ENCODE data around the gene SPRED3.

SPRED3 gene

GRCh38 chr19:38409631-38410133 lies 21.2 kb downstream of the SPRED3 start:
- no peak for TF ChIP-seq TAF1 (IDR thresholded peaks at IDR 0.05; ENCODE audit: low read depth)
- TF ChIP-seq CREB1 (IDR thresholded peaks at IDR 0.05; ENCODE audit: low read depth) = no peak

DNA sequence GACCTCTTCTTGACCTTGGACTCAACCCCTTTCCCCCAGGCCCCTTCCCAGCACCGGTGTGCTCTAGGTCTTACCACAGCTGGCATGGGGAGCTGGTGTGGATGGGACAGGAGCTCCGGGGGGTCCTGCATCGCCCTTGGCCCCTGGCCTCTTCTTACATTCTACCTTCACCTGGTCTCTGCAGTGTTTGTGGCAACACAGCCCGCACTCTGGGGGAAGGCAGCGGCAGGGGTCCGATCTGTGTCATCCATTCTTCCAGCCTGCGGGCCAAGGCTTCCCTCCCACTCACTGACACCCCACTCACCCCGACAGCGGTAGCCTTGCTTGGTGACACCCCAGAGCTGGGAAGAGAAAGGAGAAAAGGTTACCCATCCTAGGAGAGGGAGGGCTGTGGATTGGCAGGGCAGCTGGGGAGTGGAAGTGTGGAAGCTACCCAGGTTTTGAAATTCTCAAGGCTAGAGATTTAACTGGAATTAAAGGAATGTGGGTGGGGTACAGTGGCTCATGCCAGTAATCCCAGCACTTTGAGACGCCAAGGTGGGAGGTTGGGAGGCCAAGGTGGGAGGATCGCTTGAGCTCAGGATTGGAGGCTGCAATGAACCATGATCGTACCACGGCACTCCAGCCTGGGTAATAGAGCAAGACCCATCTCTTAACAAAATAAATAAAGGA lies 22.7 kb downstream of the SPRED3 start:
- TF ChIP-seq NFIC (IDR thresholded peaks at IDR 0.05) = no peak
- no peak for TF ChIP-seq CREB1 (IDR thresholded peaks at IDR 0.05; ENCODE audit: low read depth)
- TF ChIP-seq TCF12 (IDR thresholded peaks at IDR 0.05; ENCODE audit: low read depth) = no peak
- TF ChIP-seq FOXM1 (IDR thresholded peaks at IDR 0.05; ENCODE audit: borderline replicate concordance, low read depth) = no peak

GRCh38 chr19:38412491-38412890 lies 24.0 kb downstream of the SPRED3 start:
- TF ChIP-seq RAD21 (IDR thresholded peaks at IDR 0.05; ENCODE audit: low read depth) (no peak), MAX (IDR thresholded peaks at IDR 0.05) (no peak), TAF1 (IDR thresholded peaks at IDR 0.05; ENCODE audit: low read depth) (no peak), TEAD4 (IDR thresholded peaks at IDR 0.05) (no peak), CREB1 (IDR thresholded peaks at IDR 0.05; ENCODE audit: low read depth) (no peak), FOXM1 (IDR thresholded peaks at IDR 0.05; ENCODE audit: borderline replicate concordance, low read depth) (no peak)
- TF ChIP-seq, protein P1, sequence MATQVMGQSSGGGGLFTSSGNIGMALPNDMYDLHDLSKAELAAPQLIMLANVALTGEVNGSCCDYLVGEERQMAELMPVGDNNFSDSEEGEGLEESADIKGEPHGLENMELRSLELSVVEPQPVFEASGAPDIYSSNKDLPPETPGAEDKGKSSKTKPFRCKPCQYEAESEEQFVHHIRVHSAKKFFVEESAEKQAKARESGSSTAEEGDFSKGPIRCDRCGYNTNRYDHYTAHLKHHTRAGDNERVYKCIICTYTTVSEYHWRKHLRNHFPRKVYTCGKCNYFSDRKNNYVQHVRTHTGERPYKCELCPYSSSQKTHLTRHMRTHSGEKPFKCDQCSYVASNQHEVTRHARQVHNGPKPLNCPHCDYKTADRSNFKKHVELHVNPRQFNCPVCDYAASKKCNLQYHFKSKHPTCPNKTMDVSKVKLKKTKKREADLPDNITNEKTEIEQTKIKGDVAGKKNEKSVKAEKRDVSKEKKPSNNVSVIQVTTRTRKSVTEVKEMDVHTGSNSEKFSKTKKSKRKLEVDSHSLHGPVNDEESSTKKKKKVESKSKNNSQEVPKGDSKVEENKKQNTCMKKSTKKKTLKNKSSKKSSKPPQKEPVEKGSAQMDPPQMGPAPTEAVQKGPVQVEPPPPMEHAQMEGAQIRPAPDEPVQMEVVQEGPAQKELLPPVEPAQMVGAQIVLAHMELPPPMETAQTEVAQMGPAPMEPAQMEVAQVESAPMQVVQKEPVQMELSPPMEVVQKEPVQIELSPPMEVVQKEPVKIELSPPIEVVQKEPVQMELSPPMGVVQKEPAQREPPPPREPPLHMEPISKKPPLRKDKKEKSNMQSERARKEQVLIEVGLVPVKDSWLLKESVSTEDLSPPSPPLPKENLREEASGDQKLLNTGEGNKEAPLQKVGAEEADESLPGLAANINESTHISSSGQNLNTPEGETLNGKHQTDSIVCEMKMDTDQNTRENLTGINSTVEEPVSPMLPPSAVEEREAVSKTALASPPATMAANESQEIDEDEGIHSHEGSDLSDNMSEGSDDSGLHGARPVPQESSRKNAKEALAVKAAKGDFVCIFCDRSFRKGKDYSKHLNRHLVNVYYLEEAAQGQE (IDR thresholded peaks at IDR 0.05; ENCODE audit: low read depth) = no peak

GRCh38 chr19:38412961-38413360 lies 24.5 kb downstream of the SPRED3 start:
- no peak for TF ChIP-seq EGR1 (IDR thresholded peaks at IDR 0.05)
- no peak for TF ChIP-seq USF1 (IDR thresholded peaks at IDR 0.05)
- TF ChIP-seq CREB1 (IDR thresholded peaks at IDR 0.05; ENCODE audit: low read depth) = no peak
- TF ChIP-seq MAX (IDR thresholded peaks at IDR 0.05) = no peak
- no peak for TF ChIP-seq RAD21 (IDR thresholded peaks at IDR 0.05; ENCODE audit: low read depth)
- no peak for TF ChIP-seq NFIC (IDR thresholded peaks at IDR 0.05)
- TF ChIP-seq ZBTB7A (IDR thresholded peaks at IDR 0.05; ENCODE audit: low read depth) = no peak
- no peak for TF ChIP-seq EP300 (IDR thresholded peaks at IDR 0.05; ENCODE audit: borderline replicate concordance)
- TF ChIP-seq YY1 (IDR thresholded peaks at IDR 0.05; ENCODE audit: low read depth) = no peak

- no peak for TF ChIP-seq MAX (IDR thresholded peaks at IDR 0.05)
- TF ChIP-seq EGR1 (IDR thresholded peaks at IDR 0.05) = no peak
- TF ChIP-seq NFIC (IDR thresholded peaks at IDR 0.05) = no peak
- no peak for TF ChIP-seq RAD21 (IDR thresholded peaks at IDR 0.05; ENCODE audit: low read depth)
- no peak for TF ChIP-seq CEBPB (IDR thresholded peaks at IDR 0.05)
- no peak for TF ChIP-seq USF1 (IDR thresholded peaks at IDR 0.05)
- no peak for TF ChIP-seq YY1 (IDR thresholded peaks at IDR 0.05; ENCODE audit: low read depth)
- no peak for TF ChIP-seq TAF1 (IDR thresholded peaks at IDR 0.05; ENCODE audit: low read depth)
- TF ChIP-seq EP300 (IDR thresholded peaks at IDR 0.05; ENCODE audit: borderline replicate concordance) = no peak
- no peak for TF ChIP-seq TEAD4 (IDR thresholded peaks at IDR 0.05)
- no peak for TF ChIP-seq FOXM1 (IDR thresholded peaks at IDR 0.05; ENCODE audit: borderline replicate concordance, low read depth)
- TF ChIP-seq, protein P1 (IDR thresholded peaks at IDR 0.05; ENCODE audit: low read depth) = no peak
- TF ChIP-seq ZBTB7A (IDR thresholded peaks at IDR 0.05; ENCODE audit: low read depth) = no peak
- no peak for TF ChIP-seq TCF12 (IDR thresholded peaks at IDR 0.05; ENCODE audit: low read depth)
- TF ChIP-seq CREB1 (IDR thresholded peaks at IDR 0.05; ENCODE audit: low read depth) = no peak
Measured at GRCh38 chr19:38413416-38413815, 24.9 kb downstream of the SPRED3 start.

DNA sequence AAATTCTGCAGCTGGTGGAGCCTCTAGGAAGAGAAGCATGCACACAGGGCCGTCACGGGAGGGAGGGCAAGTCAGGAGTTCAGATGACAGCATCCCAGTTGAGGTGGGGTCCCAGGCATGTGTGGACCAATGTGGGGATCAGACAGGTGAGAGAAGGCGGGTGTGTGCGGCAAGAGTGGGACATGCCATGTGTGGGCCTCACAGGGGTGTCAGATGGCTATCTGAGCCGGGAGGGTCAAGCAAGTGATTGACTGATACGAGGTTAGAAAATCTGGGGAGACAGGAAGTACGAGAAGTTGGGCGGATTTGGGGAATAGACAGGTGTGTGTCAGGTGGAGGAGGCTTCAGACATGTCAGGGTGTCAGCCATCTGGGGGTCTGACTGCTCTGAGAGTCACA lies 28.6 kb downstream of the SPRED3 start:
- TF ChIP-seq, protein P1 (IDR thresholded peaks at IDR 0.05; ENCODE audit: low read depth) = no peak
- TF ChIP-seq CREB1 (IDR thresholded peaks at IDR 0.05; ENCODE audit: low read depth) (no peak), EGR1 (IDR thresholded peaks at IDR 0.05) (no peak), MAX (IDR thresholded peaks at IDR 0.05) (no peak), FOXM1 (IDR thresholded peaks at IDR 0.05; ENCODE audit: borderline replicate concordance, low read depth) (no peak), TEAD4 (IDR thresholded peaks at IDR 0.05) (no peak), ZBTB7A (IDR thresholded peaks at IDR 0.05; ENCODE audit: low read depth) (no peak), EP300 (IDR thresholded peaks at IDR 0.05; ENCODE audit: borderline replicate concordance) (no peak), CEBPB (IDR thresholded peaks at IDR 0.05) (no peak), NFIC (IDR thresholded peaks at IDR 0.05) (no peak), USF1 (IDR thresholded peaks at IDR 0.05) (no peak), TCF12 (IDR thresholded peaks at IDR 0.05; ENCODE audit: low read depth) (no peak)

Measured in Ishikawa (cell line).